Gastroesophageal sphincter (tissue), 3 donors: Measurements from ENCODE around the gene ANKDD1B.

Source experiments
- CTCF ChIP-seq, 4 experiments: fragments of 200-600 bp in 2 of 4; fragments of 450-650 bp in 2 of 4; sonication (generic) in 1 of 4; IDR thresholded peaks; one replicate each; pipeline ENCODE4 v1.5.1; 2017 to 2019; ENCODE audit warnings: antibody characterized with exemption in 4 of 4, mild to moderate bottlenecking in 2 of 4, moderate library complexity in 2 of 4
- EP300 ChIP-seq: sonication (generic); formaldehyde crosslinking; IDR thresholded peaks from one replicate; pipeline ENCODE4 v1.6.1; 2017; ENCODE audit warnings: antibody characterized with exemption, mild to moderate bottlenecking
- POLR2A ChIP-seq, 2 donors: fragments of 450-650 bp; IDR thresholded peaks; one replicate each; pipeline ENCODE4 v1.6.1; 2017; ENCODE audit warnings: antibody characterized with exemption in 2 of 2, mild to moderate bottlenecking in 2 of 2, moderate library complexity in 1 of 2
- POLR2AphosphoS5 ChIP-seq: sonication (generic); formaldehyde crosslinking; IDR thresholded peaks from one replicate; pipeline ENCODE4 v1.6.1; 2017; ENCODE audit warnings: antibody characterized with exemption

DNA sequence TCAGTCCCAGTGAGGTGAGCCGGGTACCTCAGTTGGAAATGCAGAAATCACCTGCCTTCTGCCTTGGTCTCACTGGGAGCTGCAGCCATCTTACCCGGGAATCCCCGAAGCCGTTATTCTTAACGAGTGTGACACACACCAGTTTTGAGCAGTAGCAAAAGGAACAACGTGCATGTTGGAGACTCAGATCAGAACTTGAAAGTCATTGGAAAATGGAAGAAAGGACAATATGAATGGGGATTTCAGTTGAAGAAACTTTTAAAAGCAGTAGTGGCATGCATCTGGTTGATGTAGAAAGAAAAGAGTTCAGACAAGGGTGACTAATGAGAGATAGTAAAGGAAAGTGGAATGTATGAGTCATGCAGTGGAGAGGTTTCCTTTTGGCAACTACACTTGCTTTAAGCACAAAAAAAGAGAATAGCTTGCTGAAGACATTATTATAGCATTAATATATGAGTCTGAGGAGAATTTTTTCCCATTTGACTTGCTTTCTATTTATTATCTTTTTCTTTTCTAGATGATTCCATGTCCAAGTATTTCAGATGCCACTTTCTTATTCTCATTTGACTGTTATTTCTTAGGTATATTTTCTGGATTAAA lies 44.4 kb upstream of the ANKDD1B start:
- TF ChIP-seq CTCF (IDR thresholded peaks at IDR 0.05) (no peak), POLR2A (IDR thresholded peaks at IDR 0.05) (no peak), POLR2AphosphoS5 (peak; percentile 62), EP300 (no peak)
